RPMI8226 (cell line): ENCODE results near the gene SGTA.
"Not testable (repeated sequence)": the region's sequence is repeated elsewhere in the genome, so short reads cannot be mapped to it uniquely, and the experiment has no call there.

ENCODE experiments used
- DNase-seq: peaks from one replicate; pipeline ENCODE4 v3.0.0-alpha.2; 2015

Gene SGTA

GRCh38 chr19:2782936-2783780, at the start of gene SGTA:
SGTA (minus strand) TSS chr19:2783273; CDS start chr19:2769068, 14,205 bp downstream.
- peak; percentile 99 for DNase-seq

GRCh38 chr19:2827840-2828489, 44.9 kb upstream of the SGTA start:
- DNase-seq, result no peak

- DNase-seq, result no peak
These were observed 43.9 kb upstream of the SGTA start for GRCh38 chr19:2827022-2827421.

GRCh38 chr19:2824129-2824528, 41.1 kb upstream of the SGTA start:
- DNase-seq, result no peak

- no peak for DNase-seq
These were observed 40.6 kb upstream of the SGTA start for GRCh38 chr19:2823646-2824045.

- DNase-seq, result no peak
These were observed 39.8 kb upstream of the SGTA start for GRCh38 chr19:2822846-2823245.

GRCh38 chr19:2820112-2820702, 37.1 kb upstream of the SGTA start:
- peak; percentile 29 for DNase-seq

GRCh38 chr19:2819540-2820111, 36.6 kb upstream of the SGTA start, which contains the start of gene ZNF554:
ZNF554 (plus strand) TSS chr19:2819868; CDS start chr19:2820072, 204 bp downstream.
- DNase-seq, result peak; percentile 97

- not testable (repeated sequence) for DNase-seq
These were observed 34.3 kb upstream of the SGTA start for GRCh38 chr19:2817237-2817829.

GRCh38 chr19:2816641-2817040, 33.6 kb upstream of the SGTA start:
- DNase-seq, result no peak

GRCh38 chr19:2815923-2816322, 32.9 kb upstream of the SGTA start:
- no peak for DNase-seq

- no peak for DNase-seq
These were observed 32.1 kb upstream of the SGTA start for GRCh38 chr19:2815191-2815614.

- DNase-seq, result no peak
These were observed 31.4 kb upstream of the SGTA start for GRCh38 chr19:2814426-2814825.

GRCh38 chr19:2813235-2814160, 30.4 kb upstream of the SGTA start:
- DNase-seq, result no peak

- no peak for DNase-seq
These were observed 29.6 kb upstream of the SGTA start for GRCh38 chr19:2812414-2813234.

- DNase-seq, result no peak
These were observed 28.8 kb upstream of the SGTA start for GRCh38 chr19:2811735-2812413.

GRCh38 chr19:2811221-2811722, 28.2 kb upstream of the SGTA start:
- no peak for DNase-seq

- DNase-seq, result no peak
These were observed 27.3 kb upstream of the SGTA start for GRCh38 chr19:2810141-2811091.
